ENCODE results near the gene ADM. TPM values are rescaled to one million over a fixed set of nuclear protein-coding genes. Genes with fewer than 3 reads are reported as not detected.

ADM gene
- total RNA-seq, 1 experiment from 2014 or later, result 263 TPM

- in situ Hi-C loops (cut with HindIII; ENCODE audit: low pct_unique_long_range_greater_than_20kb, low sequenced_read_pairs), result no loop called here
- ATAC-seq (no peak), DNase-seq (ENCODE audit: low read depth, low spot score) (no peak)
- H3K4me1 ChIP-seq (ENCODE audit: control insufficient read depth, insufficient read depth, low read length), result peaks cover 9% of the 10 kb centered on the region
- no peaks in the 10 kb centered on the region for H3K36me3 ChIP-seq (ENCODE audit: control insufficient read depth, insufficient read depth, low read length)
- H3K9me3 ChIP-seq (ENCODE audit: control insufficient read depth, insufficient read depth, low read depth, low read length), result no peaks in the 10 kb centered on the region
- POLR2A ChIA-PET, result no interaction called here
- H3K27me3 ChIP-seq (ENCODE audit: control insufficient read depth, insufficient read depth, low read length), result no peaks in the 10 kb centered on the region
- intact Hi-C loops (cut with micrococcal nuclease; ENCODE audit: unreplicated experiment), result no loop called here
- CTCF ChIA-PET, result no interaction called here
- TF ChIP-seq TCF7L2 (IDR thresholded peaks at IDR 0.05; ENCODE audit: low read depth, low read length) (no peak), CTCF (IDR thresholded peaks at IDR 0.05) (no peak), REST (IDR thresholded peaks at IDR 0.05; ENCODE audit: insufficient read depth in 1 of 2, low read depth in 2 of 2, low read length in 1 of 2) (no peak), POLR2AphosphoS5 (IDR thresholded peaks at IDR 0.05; ENCODE audit: low read depth, low read length) (no peak), SIN3A (IDR thresholded peaks at IDR 0.05; ENCODE audit: borderline replicate concordance, insufficient read depth, low read depth, low read length) (no peak)
- no TSS peak for BruUV-seq (replicated peaks)
- H3K4me3 ChIP-seq (ENCODE audit: low read depth in 2 of 2, low read length in 2 of 2), result no peak overlapping the region
- H3K27ac ChIP-seq (ENCODE audit: low read length), result no peak overlapping the region
Observed at GRCh38 chr11:10349281-10349665, 44.4 kb downstream of the ADM start.

GRCh38 chr11:10349806-10350205 is 44.9 kb downstream of the ADM start:
- BruUV-seq (replicated peaks), result no TSS peak
- in situ Hi-C loops (cut with HindIII; ENCODE audit: low pct_unique_long_range_greater_than_20kb, low sequenced_read_pairs) (no loop called here), intact Hi-C loops (cut with micrococcal nuclease; ENCODE audit: unreplicated experiment) (no loop called here)
- Histone ChIP-seq H3K36me3 (ENCODE audit: control insufficient read depth, insufficient read depth, low read length) (no peaks in the 10 kb centered on the region), H3K27ac (ENCODE audit: low read length) (no peak overlapping the region), H3K4me3 (ENCODE audit: low read depth in 2 of 2, low read length in 2 of 2) (no peak overlapping the region), H3K4me1 (ENCODE audit: control insufficient read depth, insufficient read depth, low read length) (peaks cover 9% of the 10 kb centered on the region), H3K27me3 (ENCODE audit: control insufficient read depth, insufficient read depth, low read length) (no peaks in the 10 kb centered on the region), H3K9me3 (ENCODE audit: control insufficient read depth, insufficient read depth, low read depth, low read length) (no peaks in the 10 kb centered on the region)
- TF ChIP-seq CTCF (IDR thresholded peaks at IDR 0.05) (no peak), REST (IDR thresholded peaks at IDR 0.05; ENCODE audit: insufficient read depth in 1 of 2, low read depth in 2 of 2, low read length in 1 of 2) (no peak), POLR2AphosphoS5 (IDR thresholded peaks at IDR 0.05; ENCODE audit: low read depth, low read length) (no peak), TCF7L2 (IDR thresholded peaks at IDR 0.05; ENCODE audit: low read depth, low read length) (no peak), SIN3A (IDR thresholded peaks at IDR 0.05; ENCODE audit: borderline replicate concordance, insufficient read depth, low read depth, low read length) (no peak)
- no peak for DNase-seq (ENCODE audit: low read depth, low spot score)
- CTCF ChIA-PET, result interaction anchor here (0.6 kb wide), 1 partner anchor 154 kb away, joined by 3 read pairs; no protein-coding TSS in a partner anchor
- ATAC-seq, result no peak
- POLR2A ChIA-PET, result no interaction called here

Data from Panc1 (cell line).